ENCODE results near the gene ANK3.

ANK3 gene

GRCh38 chr10:60096761-60097513 lies 292.7 kb downstream of the ANK3 start:
- no peak for TF ChIP-seq TAF1 (IDR thresholded peaks at IDR 0.05; ENCODE audit: borderline replicate concordance, insufficient read depth, low read length)
- no peak for TF ChIP-seq SIN3A (IDR thresholded peaks at IDR 0.05; ENCODE audit: borderline replicate concordance, insufficient read depth, low read length)
- TF ChIP-seq FOXP2 (optimal IDR thresholded peaks at IDR 0.05; ENCODE audit: borderline replicate concordance, extremely low read depth, extremely low read length, insufficient read depth): no peak
- TF ChIP-seq REST (IDR thresholded peaks at IDR 0.05; ENCODE audit: insufficient read depth in 1 of 2, low read depth in 2 of 2, low read length in 2 of 2): no peak
- no peak for TF ChIP-seq POLR2AphosphoS5 (IDR thresholded peaks at IDR 0.05; ENCODE audit: low read depth, low read length)

- TF ChIP-seq SIN3A (IDR thresholded peaks at IDR 0.05; ENCODE audit: borderline replicate concordance, insufficient read depth, low read length) (no peak), POLR2AphosphoS5 (IDR thresholded peaks at IDR 0.05; ENCODE audit: low read depth, low read length) (no peak), FOXP2 (optimal IDR thresholded peaks at IDR 0.05; ENCODE audit: borderline replicate concordance, extremely low read depth, extremely low read length, insufficient read depth) (no peak), REST (IDR thresholded peaks at IDR 0.05; ENCODE audit: insufficient read depth in 1 of 2, low read depth in 2 of 2, low read length in 2 of 2) (no peak), TAF1 (IDR thresholded peaks at IDR 0.05; ENCODE audit: borderline replicate concordance, insufficient read depth, low read length) (no peak)
These were observed 296.4 kb downstream of the ANK3 start for GRCh38 chr10:60093317-60093716.

GRCh38 chr10:60086862-60087261 lies 302.8 kb downstream of the ANK3 start:
- TF ChIP-seq REST (IDR thresholded peaks at IDR 0.05; ENCODE audit: insufficient read depth in 1 of 2, low read depth in 2 of 2, low read length in 2 of 2) (no peak), TAF1 (IDR thresholded peaks at IDR 0.05; ENCODE audit: borderline replicate concordance, insufficient read depth, low read length) (no peak), FOXP2 (optimal IDR thresholded peaks at IDR 0.05; ENCODE audit: borderline replicate concordance, extremely low read depth, extremely low read length, insufficient read depth) (no peak), SIN3A (IDR thresholded peaks at IDR 0.05; ENCODE audit: borderline replicate concordance, insufficient read depth, low read length) (no peak), POLR2AphosphoS5 (IDR thresholded peaks at IDR 0.05; ENCODE audit: low read depth, low read length) (no peak)

- TF ChIP-seq TAF1 (IDR thresholded peaks at IDR 0.05; ENCODE audit: borderline replicate concordance, insufficient read depth, low read length) (no peak), FOXP2 (optimal IDR thresholded peaks at IDR 0.05; ENCODE audit: borderline replicate concordance, extremely low read depth, extremely low read length, insufficient read depth) (no peak), POLR2AphosphoS5 (IDR thresholded peaks at IDR 0.05; ENCODE audit: low read depth, low read length) (no peak), REST (IDR thresholded peaks at IDR 0.05; ENCODE audit: insufficient read depth in 1 of 2, low read depth in 2 of 2, low read length in 2 of 2) (no peak), SIN3A (IDR thresholded peaks at IDR 0.05; ENCODE audit: borderline replicate concordance, insufficient read depth, low read length) (no peak)
These were observed 303.3 kb downstream of the ANK3 start for GRCh38 chr10:60086421-60086820.
